HepG2 (cell line): Measurements from ENCODE around the gene ZBTB2. TPM values are rescaled to one million over a fixed set of nuclear protein-coding genes. Genes with fewer than 3 reads are reported as not detected.

Experiments
- ATAC-seq: fragments of 200-7000 bp; cut with Tn5 transposase; 3 replicates; pipeline ENCODE4 v1.9.1; 2020; ENCODE audit warnings: mild to moderate bottlenecking, moderate library complexity
- BruUV-seq: library from RNA; stranded (reverse); fragments of 400-500 nt; replicated peaks from 2 replicates; lab custom pipeline; 2021; lab: Mats Ljungman, UMichigan
- CTCF ChIA-PET: fragments of 300-600 bp; formaldehyde crosslinking; extraction: SDS; loops from one replicate; lab custom pipeline; 2021; ENCODE audit warnings: low total read pairs, inconsistent platforms, low intra/inter-chr PET ratio; lab: Yijun Ruan, JAX
- POLR2A ChIA-PET: fragments of 350-600 bp; sonication (Branson Sonifier 250); formaldehyde crosslinking; loops from one replicate; lab custom pipeline; 2020; ENCODE audit warnings: antibody characterized with exemption, inconsistent platforms; lab: Yijun Ruan, JAX
- DNase-seq: peaks from one replicate; pipeline ENCODE4 v3.0.0-alpha.2; 2015; ENCODE audit warnings: low spot score
- FAIRE-seq: peaks from 3 replicates; lab custom pipeline; 2011; peaks lifted over from hg19 to GRCh38; lab: Jason Lieb, UNC
- H2AFZ ChIP-seq: one replicate; pipeline ENCODE4 v1.6.1; 2011; ENCODE audit warnings: low read length, inconsistent platforms
- H3K27ac ChIP-seq: fragments of 300-600 bp; 3 replicates; pipeline ENCODE4 v1.8.0; 2011; ENCODE audit warnings: mixed run types, mild to moderate bottlenecking, mixed read lengths, low read length, inconsistent platforms; ENCODE audit not compliant: insufficient read depth; ENCODE audit errors: extremely low read length
- H3K27me3 ChIP-seq, 2 experiments: fragments of 200-600 bp in 1 of 2; 2 replicates in 1 of 2; 3 replicates in 1 of 2; pipeline versions ENCODE4 v1.6.0 to v1.8.0; 2011; ENCODE audit warnings: low read length in 2 of 2, mild to moderate bottlenecking in 2 of 2, moderate library complexity in 2 of 2, inconsistent platforms in 1 of 2; ENCODE audit not compliant: insufficient read depth in 2 of 2, control insufficient read depth in 1 of 2
- H3K36me3 ChIP-seq, 2 experiments: fragments of 200-600 bp in 1 of 2; replicated peaks in 1 of 2; 2 replicates in 1 of 2; 3 replicates in 1 of 2; pipeline versions ENCODE4 v1.5.1 to v1.8.0; 2011; ENCODE audit warnings: low read length in 2 of 2, inconsistent platforms in 1 of 2; ENCODE audit not compliant: insufficient read depth in 2 of 2, control insufficient read depth in 1 of 2
- H3K4me1 ChIP-seq: 2 replicates; pipeline ENCODE4 v1.5.1; 2012; ENCODE audit warnings: low read length, inconsistent platforms; ENCODE audit not compliant: insufficient read depth
- H3K4me2 ChIP-seq: 2 replicates; pipeline ENCODE4 v1.6.0; 2011; ENCODE audit warnings: low read depth, low read length, inconsistent platforms
- H3K4me3 ChIP-seq, 3 experiments: fragments of 200-600 bp in 1 of 3; sonication (generic), shearing (Covaris generic) in 1 of 3; replicated peaks in 1 of 3; 2 replicates each; pipeline ENCODE4 v1.5.1; 2011 to 2016; ENCODE audit warnings: low read length in 3 of 3, inconsistent platforms in 2 of 3, low read depth in 2 of 3, mild to moderate bottlenecking in 2 of 3, control low read depth in 1 of 3, mixed read lengths in 1 of 3; ENCODE audit not compliant: insufficient read depth in 1 of 3
- H3K79me2 ChIP-seq: one replicate; pipeline ENCODE4 v1.6.1; 2011; ENCODE audit warnings: low read length, inconsistent platforms; ENCODE audit not compliant: insufficient read depth
- H3K9ac ChIP-seq: 2 replicates; pipeline ENCODE4 v1.6.0; 2011; ENCODE audit warnings: mild to moderate bottlenecking, low read depth, low read length, inconsistent platforms; ENCODE audit not compliant: insufficient read depth
- H3K9me3 ChIP-seq: 2 replicates; pipeline ENCODE4 v1.5.1; 2012; ENCODE audit warnings: mild to moderate bottlenecking, low read length
- H4K20me1 ChIP-seq: 2 replicates; pipeline ENCODE4 v1.6.0; 2011; ENCODE audit warnings: inconsistent platforms, mild to moderate bottlenecking, low read length, moderate library complexity; ENCODE audit not compliant: insufficient read depth
- ATF3 ChIP-seq: sonication (generic); formaldehyde crosslinking; IDR thresholded peaks from 2 replicates; pipeline ENCODE4 v1.4.0; 2020; ENCODE audit warnings: missing genetic modification reagents
- CCDC6 ChIP-seq: sonication (generic); formaldehyde crosslinking; IDR thresholded peaks from 2 replicates; pipeline ENCODE4 v1.8.1; 2022; ENCODE audit warnings: mild to moderate bottlenecking, missing genetic modification reagents, moderate library complexity
- CREB1 ChIP-seq, 2 experiments: fragments of 450-650 bp in 1 of 2; IDR thresholded peaks; 2 replicates each; pipeline ENCODE4 v1.6.1; 2016 to 2017; ENCODE audit warnings: control low read depth in 1 of 2, mild to moderate bottlenecking in 1 of 2, missing compliant biosample characterization in 1 of 2, missing genetic modification characterization in 1 of 2
- GABPA ChIP-seq, 2 experiments: IDR thresholded peaks; 2 replicates each; pipeline ENCODE4 v1.6.1; 2011 to 2016; ENCODE audit warnings: low read depth in 2 of 2, low read length in 1 of 2, missing biosample characterization in 1 of 2, missing genetic modification characterization in 1 of 2
- IRF2 ChIP-seq: IDR thresholded peaks from 2 replicates; pipeline ENCODE4 v1.6.1; 2018; ENCODE audit warnings: missing genetic modification reagents, missing compliant biosample characterization
- KLF9 ChIP-seq: IDR thresholded peaks from 2 replicates; pipeline ENCODE4 v1.6.1; 2016; ENCODE audit warnings: low read depth
- MXD4 ChIP-seq: IDR thresholded peaks from 2 replicates; pipeline ENCODE4 v1.6.1; 2016; ENCODE audit warnings: mild to moderate bottlenecking, missing biosample characterization, missing genetic modification reagents
- POLR2AphosphoS5 ChIP-seq: IDR thresholded peaks from 2 replicates; pipeline ENCODE4 v1.6.1; 2012; ENCODE audit warnings: low read depth, low read length
- RCOR2 ChIP-seq: IDR thresholded peaks from 2 replicates; pipeline ENCODE4 v1.6.1; 2016; ENCODE audit warnings: missing biosample characterization, missing genetic modification reagents
- RNF219 ChIP-seq: sonication (generic); formaldehyde crosslinking; IDR thresholded peaks from 2 replicates; pipeline ENCODE4 v1.5.0; 2020; ENCODE audit warnings: mild to moderate bottlenecking, missing genetic modification reagents
- TRIM24 ChIP-seq: sonication (generic); formaldehyde crosslinking; IDR thresholded peaks from 2 replicates; pipeline ENCODE4 v1.8.0; 2022; ENCODE audit warnings: mild to moderate bottlenecking, missing genetic modification reagents
- XRCC5 ChIP-seq: fragments of 200-400 bp; formaldehyde crosslinking; optimal IDR thresholded peaks from 2 replicates; pipeline ENCODE3; 2017; ENCODE audit warnings: mild to moderate bottlenecking, low read length
- ZFP36 ChIP-seq: fragments of 150-350 bp; IDR thresholded peaks from 2 replicates; pipeline ENCODE4 v1.6.1; 2018; ENCODE audit warnings: borderline replicate concordance, low read length, low read depth; ENCODE audit not compliant: partially characterized antibody
- ZHX1 ChIP-seq: sonication (generic); formaldehyde crosslinking; IDR thresholded peaks from 2 replicates; pipeline ENCODE4 v1.8.1; 2022; ENCODE audit warnings: low read depth, mild to moderate bottlenecking, missing genetic modification reagents
- ZNF317 ChIP-seq: sonication (generic); formaldehyde crosslinking; IDR thresholded peaks from 2 replicates; pipeline ENCODE4 v1.5.0; 2020; ENCODE audit warnings: mild to moderate bottlenecking, missing genetic modification reagents
- ZNF430 ChIP-seq: sonication (generic); formaldehyde crosslinking; IDR thresholded peaks from 2 replicates; pipeline ENCODE4 v1.9.0; 2021; ENCODE audit warnings: mild to moderate bottlenecking, missing genetic modification reagents
- ZNF660 ChIP-seq: sonication (generic); formaldehyde crosslinking; IDR thresholded peaks from 2 replicates; pipeline ENCODE4 v1.5.1; 2020; ENCODE audit warnings: mild to moderate bottlenecking, low read depth, missing genetic modification reagents, borderline replicate concordance
- ZNF747 ChIP-seq: sonication (generic); formaldehyde crosslinking; IDR thresholded peaks from 2 replicates; pipeline ENCODE4 v1.8.1; 2023; ENCODE audit warnings: missing genetic modification reagents, mild to moderate bottlenecking, borderline replicate concordance
- WGBS: methylation state at CpG from one replicate; pipeline ENCODE4 v1.1.6; 2017; ENCODE audit warnings: low lambda C conversion rate; 5-methylcytosine and 5-hydroxymethylcytosine counted together
- in situ Hi-C: cut with HindIII; loops from 2 replicates; pipeline ENCODE4 v1.10.0; 2017; ENCODE audit warnings: low pct_unique_long_range_greater_than_20kb; ENCODE audit not compliant: extremely low pct_ligation_motif_present
- intact Hi-C: fragments of 100-400 bp; cut with micrococcal nuclease; formaldehyde crosslinking; loops from one replicate; pipeline ENCODE4 v1.10.0; 2022; ENCODE audit not compliant: unreplicated experiment
- polyA plus RNA-seq, 8 experiments: library from polyadenylated mRNA; depleted of rRNA in 3 of 8; stranded (reverse) in 7 of 8; unstranded in 1 of 8; fragments of >200 nt; fragmentation: Illumina TruSeq in 4 of 8; extraction: Trizol in 4 of 8; gene quantifications; 2 replicates each; pipeline versions ENCODE4 v1.2.1 to v1.2.3, GENCODE V29; 2011 to 2016; ENCODE audit warnings: low read depth in 4 of 8, missing spikeins in 1 of 8, mixed read lengths in 1 of 8; ENCODE audit not compliant: insufficient read depth in 1 of 8
- total RNA-seq, 5 experiments: library from RNA; depleted of rRNA; stranded (reverse); fragments of >200 nt; fragmentation: Illumina TruSeq; extraction: Trizol; gene quantifications; 2 replicates each; pipeline ENCODE4 v1.2.3, GENCODE V29; 2016; ENCODE audit warnings: low read depth in 1 of 5

Gene ZBTB2
- total and polyA plus RNA-seq, 2 of the 13 experiments (the other 11 are each of a cell fraction or from before 2014, with no cell fraction given), result 15.4 to 22.8 TPM

- DNase-seq (peak; percentile 64), FAIRE-seq (no peak), ATAC-seq (peak; percentile 88)
- Histone ChIP-seq H3K36me3 (peaks cover 0 to 1% of the 10 kb centered on the region in 2 experiments; a peak in 1 of 5 replicates), H3K79me2 (peaks cover 75% of the 10 kb centered on the region), H3K27me3 (no peaks in the 10 kb centered on the region; a peak in 1 of 5 replicates), H3K9ac (peak overlapping the region; percentile 97), H4K20me1 (peaks cover 24% of the 10 kb centered on the region), H3K4me2 (peak overlapping the region; percentile 84), H3K9me3 (no peaks in the 10 kb centered on the region), H3K4me1 (peaks cover 50% of the 10 kb centered on the region), H3K4me3 (peak overlapping the region; percentile 91 to 98 (median 94)), H3K27ac (peak overlapping the region; percentile 99), H2AFZ (no peak overlapping the region)
- ChIA-PET CTCF (no interaction called here), POLR2A (interaction anchor here (0.7 to 2.5 kb wide), 18 partner anchors 10 to 512 kb away, joined by 3 to 22 read pairs (median 3); partner anchors contain the start of gene RMND1)
- no TSS peak for BruUV-seq
- WGBS, result 1% methylated on average over 45 of the region's 54 CpGs
- intact Hi-C loops, result loop anchor here (1.0 to 10.0 kb wide), 4 partner anchors 17 to 1595 kb away; partner anchors contain the start of genes FBXO5 and RMND1
- in situ Hi-C loops, result no loop called here
- TF ChIP-seq ATF3, result peak; percentile 47; the same call in 1 of the 2 replicates
- TF ChIP-seq RNF219 (CRISPR knock-in tag), result 0 out of 2 replicates have a peak, but pooled peaks have one; percentile 61
- TF ChIP-seq RCOR2, result no peak
- TF ChIP-seq ZNF660 (CRISPR knock-in tag), result no peak
- no peak for TF ChIP-seq XRCC5
- peak; percentile 83 for TF ChIP-seq ZNF430 (CRISPR knock-in tag)
- TF ChIP-seq ZNF747, result peak; percentile 87; the same call in 1 of the 2 replicates
- TF ChIP-seq GABPA (IDR thresholded peaks at IDR 0.05; ENCODE audit: low read depth, low read length), result 0 out of 2 replicates have a peak, but pooled peaks have one; percentile 8
- TF ChIP-seq GABPA (CRISPR knock-in tag; IDR thresholded peaks at IDR 0.05; ENCODE audit: low read depth), result peak; percentile 48; the same call in 1 of the 2 replicates
- no peak for TF ChIP-seq KLF9
- peak; percentile 22; the same call in 1 of the 2 replicates for TF ChIP-seq MXD4 (CRISPR knock-in tag)
- peak; percentile 85; the same call in 1 of the 2 replicates for TF ChIP-seq CCDC6 (CRISPR knock-in tag)
- no peak for TF ChIP-seq ZHX1 (CRISPR knock-in tag)
- no peak; the same call in 1 of the 2 replicates for TF ChIP-seq IRF2 (CRISPR knock-in tag)
- TF ChIP-seq ZNF317 (CRISPR knock-in tag), result peak; percentile 59; the same call in 1 of the 2 replicates
- TF ChIP-seq ZFP36, result no peak
- TF ChIP-seq POLR2AphosphoS5, result peak; percentile 85
- TF ChIP-seq CREB1 (IDR thresholded peaks at IDR 0.05), result no peak
- TF ChIP-seq CREB1 (CRISPR knock-in tag; IDR thresholded peaks at IDR 0.05), result no peak
- no peak for TF ChIP-seq TRIM24
These were observed 1.6 kb downstream of the ZBTB2 start for GRCh38 chr6:151389618-151390275.
